GM19438 (cell line): ENCODE results near the gene FBN1.

Experiments used
- ATAC-seq: cut with Tn5 transposase; IDR thresholded peaks from one replicate; pipeline ENCODE4 v1.9.1; 2021; ENCODE audit warnings: low read depth; ENCODE audit not compliant: unreplicated experiment

The FBN1 gene

GRCh38 chr15:48653216-48653615 lies 7.7 kb upstream of the FBN1 start:
- ATAC-seq: no peak

- ATAC-seq: no peak
Observed at GRCh38 chr15:48652510-48653076, 7.1 kb upstream of the FBN1 start.

- ATAC-seq: no peak
Observed at GRCh38 chr15:48650931-48651330, 5.4 kb upstream of the FBN1 start.

- ATAC-seq: no peak
Observed at GRCh38 chr15:48647962-48648361, 2.5 kb upstream of the FBN1 start.

- ATAC-seq: no peak
Observed at GRCh38 chr15:48646331-48646730, 822 bp upstream of the FBN1 start.

- peak; percentile 41 for ATAC-seq
Observed at GRCh38 chr15:48644827-48645557, 517 bp downstream of the FBN1 start.

DNA sequence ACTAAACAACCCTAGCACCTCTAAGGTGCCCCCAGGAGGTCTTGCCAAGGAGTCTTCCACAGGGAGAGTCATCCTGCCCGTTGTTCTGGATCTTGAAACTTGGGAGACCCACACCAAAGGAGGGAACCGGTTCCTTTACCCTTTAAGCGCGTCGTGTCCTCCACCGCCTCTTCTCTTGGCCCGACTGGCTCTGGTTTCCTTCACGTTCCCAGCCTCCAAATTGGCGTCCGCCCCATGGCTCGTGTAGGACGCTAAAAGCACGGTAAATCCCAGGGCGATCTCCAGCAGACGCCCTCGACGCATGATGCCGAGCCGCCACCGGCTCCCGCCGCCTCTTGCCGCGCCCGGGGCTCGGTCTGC lies 1.1 kb downstream of the FBN1 start:
- ATAC-seq: peak; percentile 3

- ATAC-seq: no peak
Observed at GRCh38 chr15:48643776-48644466, 1.6 kb downstream of the FBN1 start.

- no peak for ATAC-seq
Observed at GRCh38 chr15:48643206-48643605, 2.3 kb downstream of the FBN1 start.

DNA sequence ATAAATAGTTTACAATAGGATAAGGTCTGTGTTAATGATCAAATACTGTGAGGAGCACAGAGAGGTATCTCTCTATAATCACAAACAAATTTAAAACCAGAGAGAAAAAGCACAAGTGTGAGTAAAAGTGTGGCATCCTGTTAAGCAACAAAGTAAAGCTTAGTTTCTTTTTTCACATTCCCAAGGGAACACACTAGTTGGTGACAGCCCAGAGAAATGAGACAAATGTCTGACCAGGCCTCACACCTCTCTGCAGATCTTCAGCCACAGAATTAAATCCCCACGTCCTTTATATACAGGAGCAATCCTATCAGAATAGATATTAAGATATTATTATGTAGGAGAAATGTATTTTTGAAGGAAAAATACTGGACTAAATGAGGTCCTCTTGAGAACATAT lies 2.7 kb downstream of the FBN1 start:
- ATAC-seq: no peak

DNA sequence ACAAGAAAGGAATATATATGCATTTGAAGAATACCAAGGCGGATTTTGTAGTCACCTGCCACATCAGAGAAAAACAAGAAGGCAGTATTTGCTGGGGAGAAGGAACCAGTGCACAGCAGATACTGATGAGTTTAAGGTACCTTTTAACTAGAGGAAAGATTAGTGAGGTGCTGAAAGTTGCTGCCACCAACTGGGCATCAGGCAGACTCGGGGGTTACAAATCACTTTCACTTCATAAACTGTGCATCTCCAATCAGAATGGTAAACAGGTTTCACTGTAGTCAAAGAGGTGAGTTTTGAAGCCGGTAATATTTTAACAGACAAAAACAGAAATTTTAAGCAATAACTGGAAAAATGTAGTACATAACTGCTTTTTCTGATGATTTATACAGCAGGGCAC lies 4.1 kb downstream of the FBN1 start:
- no peak for ATAC-seq

DNA sequence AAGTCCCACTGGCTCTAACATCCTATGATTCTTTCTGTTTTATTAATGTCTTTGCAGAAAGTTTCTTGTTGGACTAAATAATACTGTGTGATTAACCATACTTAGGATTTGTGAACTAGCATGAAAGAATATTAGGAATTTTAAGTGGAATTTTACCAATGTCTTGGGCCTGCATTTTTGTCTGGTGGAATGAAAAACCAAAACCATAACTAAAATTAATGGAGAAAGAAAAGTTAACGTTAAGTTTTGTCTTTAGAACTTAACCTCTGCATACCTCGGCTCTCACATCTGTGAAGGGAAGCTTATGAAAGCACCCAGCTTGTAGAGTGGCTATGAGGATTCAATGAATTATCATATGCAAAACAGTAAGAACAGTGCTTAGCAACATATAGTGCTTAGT lies 6.5 kb downstream of the FBN1 start:
- ATAC-seq: no peak

GRCh38 chr15:48637639-48638038 lies 7.9 kb downstream of the FBN1 start:
- ATAC-seq: no peak

- no peak for ATAC-seq
Observed at GRCh38 chr15:48636511-48636910, 9.0 kb downstream of the FBN1 start.

- no peak for ATAC-seq
Observed at GRCh38 chr15:48634893-48635292, 10.6 kb downstream of the FBN1 start.

DNA sequence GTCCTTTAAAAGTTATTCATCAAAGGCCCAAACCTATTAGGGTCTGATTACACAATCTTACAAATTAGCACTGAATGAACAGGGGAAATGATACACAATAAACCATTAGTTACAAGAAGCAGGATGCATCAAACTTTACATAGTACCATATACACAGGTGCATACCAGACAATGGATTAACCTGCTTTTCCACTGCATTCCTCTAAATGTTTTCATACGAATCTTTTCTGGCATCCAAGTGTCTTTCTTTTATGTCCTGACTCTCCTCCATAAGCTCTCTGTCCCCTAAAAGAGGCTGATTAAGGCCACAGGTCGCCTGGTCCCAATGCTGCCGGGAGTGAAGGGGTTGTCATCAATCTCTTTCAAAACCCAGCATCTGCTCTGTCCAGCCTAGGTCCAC lies 11.4 kb downstream of the FBN1 start:
- ATAC-seq: no peak

DNA sequence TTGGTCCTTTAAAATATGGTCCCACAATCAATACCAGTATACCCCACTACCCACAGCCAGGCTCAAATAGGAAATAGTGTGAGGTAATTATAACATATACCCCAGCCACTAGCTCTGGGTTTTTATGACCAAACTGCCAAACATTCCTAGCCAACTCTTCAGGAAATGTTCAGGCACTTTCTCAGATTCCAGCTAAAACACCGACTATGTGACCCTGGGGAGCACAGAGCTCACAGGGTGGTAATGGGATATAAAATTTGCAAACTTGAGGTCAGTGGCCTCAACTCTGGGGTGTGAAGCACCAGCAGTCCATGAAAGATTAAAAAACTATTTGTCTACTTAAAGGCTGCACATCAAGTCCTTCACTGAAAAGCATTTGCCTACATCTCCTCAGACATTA lies 12.9 kb downstream of the FBN1 start:
- ATAC-seq: no peak

GRCh38 chr15:48631176-48631770 lies 14.2 kb downstream of the FBN1 start:
- no peak for ATAC-seq

- no peak for ATAC-seq
Observed at GRCh38 chr15:48630245-48630644, 15.3 kb downstream of the FBN1 start.

GRCh38 chr15:48628832-48629231 lies 16.7 kb downstream of the FBN1 start:
- ATAC-seq: no peak

DNA sequence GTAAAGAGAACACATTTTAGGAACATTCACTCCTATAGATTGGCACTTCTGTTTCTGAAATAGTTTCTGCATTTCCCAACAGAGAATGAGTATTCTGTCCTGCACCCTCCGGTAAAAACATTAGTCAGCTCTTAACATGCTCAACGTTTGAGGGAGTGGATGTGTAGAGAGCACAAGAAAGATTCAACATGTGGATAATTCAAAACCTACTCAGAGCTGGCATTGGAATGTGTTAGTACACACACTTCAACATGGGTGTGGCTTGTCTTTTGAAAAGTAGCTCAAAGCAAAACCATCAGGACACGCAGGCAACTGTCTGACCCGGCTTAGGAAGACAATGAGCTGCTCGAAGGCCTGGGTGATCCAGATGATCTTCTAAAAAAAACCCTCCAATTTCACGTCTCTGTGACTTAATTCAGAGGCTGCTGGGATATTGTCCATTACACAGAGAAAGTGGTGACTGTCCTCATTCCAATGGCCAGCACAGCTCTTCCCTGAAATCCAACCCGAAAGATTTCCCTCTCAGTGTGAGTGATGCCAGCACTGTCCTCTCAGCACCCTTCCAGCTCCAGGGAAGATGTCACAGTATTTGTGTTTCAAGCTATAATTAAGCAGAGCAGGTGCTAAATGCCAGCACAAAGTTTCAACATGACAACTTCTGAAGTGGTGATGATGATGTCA lies 18.1 kb downstream of the FBN1 start:
- ATAC-seq: no peak
